HK-2 (cell line): ENCODE results near the gene KIAA2012.
"Not testable (repeated sequence)": the region's sequence is repeated elsewhere in the genome, so short reads cannot be mapped to it uniquely, and the experiment has no call there.

Experiments used
- DNase-seq: peaks from one replicate; pipeline ENCODE4 v3.0.0-alpha.2; 2018; ENCODE audit not compliant: unreplicated experiment

The KIAA2012 gene

GRCh38 chr2:202194418-202194817 lies 121.4 kb downstream of the KIAA2012 start:
- DNase-seq = no peak

DNA sequence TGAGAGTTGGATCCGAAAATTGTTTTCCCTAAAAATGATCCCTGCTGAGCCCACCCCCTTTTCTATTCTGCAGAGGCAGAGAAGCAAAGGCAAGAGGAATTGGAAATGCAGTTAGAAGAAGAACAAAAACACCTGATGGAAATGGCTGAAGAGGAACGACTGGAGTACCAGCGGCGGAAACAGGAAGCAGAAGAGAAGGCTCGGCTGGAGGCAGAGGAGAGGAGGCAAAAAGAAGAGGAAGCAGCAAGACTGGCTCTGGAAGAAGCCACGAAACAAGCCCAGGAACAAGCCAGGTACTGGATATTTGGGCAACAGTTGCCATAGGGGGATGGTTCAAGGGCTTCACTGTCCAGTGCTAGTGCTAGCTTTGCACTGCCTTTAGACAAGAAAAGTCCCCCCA lies 123.7 kb downstream of the KIAA2012 start:
- DNase-seq = no peak

DNA sequence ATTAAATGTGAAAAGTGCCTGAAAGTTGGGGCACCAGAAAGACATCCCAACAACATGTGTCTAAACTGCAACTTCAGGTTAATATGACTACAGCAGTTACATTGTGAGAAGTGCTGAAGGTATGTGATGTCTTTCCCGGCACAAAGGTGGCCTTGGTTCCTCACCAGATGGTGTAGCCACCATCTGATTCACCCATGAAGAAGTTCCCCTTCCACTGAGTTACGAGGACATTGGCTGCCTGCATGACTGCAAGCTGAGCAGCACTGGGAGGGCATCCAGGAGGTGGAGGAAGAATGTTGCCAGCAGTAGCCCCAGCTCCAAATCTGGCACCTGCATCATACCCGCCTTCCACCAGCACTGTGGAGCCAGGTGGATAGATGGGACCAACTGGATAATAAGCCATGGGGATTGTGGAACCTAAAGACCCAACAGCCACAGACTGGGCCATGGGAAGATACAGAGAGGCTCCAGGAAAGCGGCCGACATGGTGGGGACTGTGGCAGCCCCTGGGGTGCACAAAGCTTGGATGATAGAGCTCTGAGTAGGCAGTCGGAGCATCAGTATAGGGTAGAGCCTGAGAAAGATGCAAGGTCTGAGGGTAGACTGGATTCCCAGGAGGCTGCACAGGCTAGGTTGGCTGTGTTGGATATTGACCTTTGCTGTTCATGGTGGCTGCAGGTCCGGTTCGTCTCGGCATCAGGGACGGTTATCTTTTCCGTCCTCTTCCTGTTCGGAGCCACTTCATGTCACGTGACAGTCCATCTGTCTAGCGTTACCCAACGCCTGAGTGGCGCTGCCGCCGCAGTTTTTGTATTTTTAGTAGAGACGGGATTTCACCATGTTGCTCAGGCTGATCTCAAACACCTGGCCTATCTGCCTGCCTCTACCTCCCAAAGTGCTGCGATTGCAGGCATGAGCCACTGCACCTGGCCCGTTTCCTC lies 128.4 kb downstream of the KIAA2012 start:
- DNase-seq = no peak

- DNase-seq = no peak
Observed at GRCh38 chr2:202203348-202203747, 130.3 kb downstream of the KIAA2012 start.

DNA sequence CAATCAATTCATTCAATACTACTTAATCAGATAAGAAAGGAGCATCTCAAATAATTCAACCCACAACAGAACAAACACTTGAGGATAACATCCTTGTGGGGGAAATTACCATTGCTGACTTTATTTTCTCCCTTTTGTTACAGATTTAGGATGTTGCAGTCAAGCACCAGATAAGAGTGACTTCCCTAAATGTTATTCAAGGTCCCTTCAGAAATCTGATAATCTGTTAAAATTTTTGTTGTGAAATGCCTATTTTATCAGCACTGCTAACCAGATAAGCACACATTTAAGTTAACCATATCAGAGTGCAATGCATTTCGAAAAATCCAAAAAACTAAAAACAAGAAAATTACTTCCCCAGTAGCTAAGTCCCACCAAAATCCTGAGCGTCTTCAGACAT lies 131.8 kb downstream of the KIAA2012 start:
- no peak for DNase-seq

DNA sequence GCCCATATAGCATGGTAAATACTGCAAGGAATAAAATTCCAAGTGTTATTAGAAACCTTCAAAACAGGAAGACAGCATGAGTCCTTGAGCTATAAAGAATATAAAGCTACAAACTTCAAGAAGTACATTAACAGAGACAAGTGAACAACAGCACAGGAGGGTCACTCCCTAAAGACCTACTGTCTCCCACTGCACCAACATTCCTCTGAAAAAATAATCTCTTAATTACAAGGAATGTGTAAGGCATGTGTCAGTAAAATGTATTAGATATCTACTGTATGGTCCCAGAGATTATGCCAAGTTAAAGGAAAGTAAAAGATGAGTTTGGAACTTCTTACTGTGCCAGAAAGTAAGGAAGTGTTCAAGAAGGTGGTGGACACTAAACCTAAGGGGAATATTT lies 135.5 kb downstream of the KIAA2012 start:
- DNase-seq = no peak

GRCh38 chr2:202215179-202215578 lies 142.1 kb downstream of the KIAA2012 start:
- no peak for DNase-seq

DNA sequence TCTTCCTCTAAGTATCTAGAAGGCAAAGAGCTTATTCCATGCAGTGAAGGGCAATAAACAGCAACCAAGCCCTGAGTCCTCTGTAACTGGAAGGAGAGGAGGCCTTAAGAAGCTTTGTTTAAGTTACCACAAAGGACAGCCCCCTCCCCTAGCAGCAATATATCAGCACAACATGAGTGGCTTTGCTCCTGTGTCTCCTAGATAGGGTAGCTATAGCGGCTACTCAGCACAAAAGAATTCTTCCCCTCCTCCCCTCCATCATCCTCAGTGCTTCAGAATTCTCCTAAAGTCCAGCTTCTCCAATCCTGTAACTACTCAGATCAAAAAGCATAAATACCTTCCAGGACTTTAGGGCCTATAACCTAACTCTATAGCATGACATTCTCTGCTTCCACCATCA lies 148.8 kb downstream of the KIAA2012 start:
- no peak for DNase-seq

GRCh38 chr2:202237787-202238233 lies 164.8 kb downstream of the KIAA2012 start:
- peak; percentile 57 for DNase-seq

- DNase-seq = peak; percentile 85
Observed at GRCh38 chr2:202238234-202239197, 165.5 kb downstream of the KIAA2012 start, which contains the start of gene SUMO1. Gene SUMO1, minus strand, starts transcription at chr2:202238597. Its CDS starts 146 bp downstream, at chr2:202238451.

DNA sequence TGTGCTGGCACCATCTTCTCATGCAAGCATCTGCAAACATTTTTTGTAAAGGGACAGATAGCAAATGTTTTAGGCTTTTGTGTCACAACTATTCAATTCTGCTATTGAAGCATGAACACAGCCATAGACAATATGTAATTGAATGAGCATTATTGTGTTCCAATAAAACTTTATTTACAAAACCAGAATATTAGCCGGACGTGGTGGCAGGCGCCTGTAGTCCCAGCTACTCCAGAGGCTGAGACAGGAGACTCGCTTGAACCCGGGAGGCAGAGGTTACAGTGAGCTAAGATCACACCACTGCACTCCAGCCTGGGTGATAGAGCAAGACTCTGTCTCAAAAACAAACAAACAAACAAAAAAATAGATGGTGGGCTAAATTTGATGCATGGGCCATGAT lies 174.7 kb downstream of the KIAA2012 start:
- not testable (repeated sequence) for DNase-seq

GRCh38 chr2:202249521-202250253 lies 176.6 kb downstream of the KIAA2012 start:
- no peak for DNase-seq

GRCh38 chr2:202251494-202251893 lies 178.4 kb downstream of the KIAA2012 start:
- DNase-seq = no peak
